Measurements from ENCODE around the gene ADCY6.

The ADCY6 gene

GRCh38 chr12:48774516-48774915 lies 14.4 kb downstream of the ADCY6 start:
- no peak overlapping the region for H3K4me3 ChIP-seq (ENCODE audit: insufficient read depth, low read depth, low read length, poor library complexity, severe bottlenecking)
- H3K9me3 ChIP-seq (ENCODE audit: control insufficient read depth, low read length): no peaks in the 10 kb centered on the region
- H3K27ac ChIP-seq (ENCODE audit: insufficient read depth, low read length, poor library complexity, severe bottlenecking): no peak overlapping the region
- H3K4me1 ChIP-seq (ENCODE audit: control insufficient read depth, insufficient read depth, low read length, poor library complexity, severe bottlenecking): no peaks in the 10 kb centered on the region
- no peaks in the 10 kb centered on the region for H3K27me3 ChIP-seq (replicated peaks; ENCODE audit: control insufficient read depth, insufficient read depth, low read length, poor library complexity, severe bottlenecking)
- no peak for DNase-seq
- H3K36me3 ChIP-seq (ENCODE audit: control insufficient read depth, insufficient read depth, low read length): no peaks in the 10 kb centered on the region

DNA sequence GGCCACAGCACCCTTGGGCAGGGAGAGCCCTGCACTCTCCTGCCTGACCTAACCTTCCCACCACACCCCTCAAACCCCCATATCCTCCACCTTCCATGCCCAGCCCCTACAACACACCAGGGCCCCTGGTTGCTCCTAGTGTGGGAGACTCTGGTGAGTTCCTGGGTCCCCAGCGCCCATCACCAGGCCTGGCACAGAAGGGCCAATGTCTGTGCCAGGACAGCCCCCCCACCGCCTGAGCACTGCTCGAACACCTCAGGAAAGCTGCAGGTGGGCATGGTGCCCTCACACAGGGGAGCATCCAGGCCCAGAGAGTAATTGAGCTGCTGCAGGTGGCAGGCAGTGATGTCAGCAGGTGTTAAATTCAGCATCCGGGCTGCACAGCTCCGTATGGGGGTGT lies 15.2 kb downstream of the ADCY6 start:
- DNase-seq: no peak
- no peaks in the 10 kb centered on the region for H3K36me3 ChIP-seq (ENCODE audit: control insufficient read depth, insufficient read depth, low read length)
- no peak overlapping the region for H3K4me3 ChIP-seq (ENCODE audit: insufficient read depth, low read depth, low read length, poor library complexity, severe bottlenecking)
- H3K27me3 ChIP-seq (replicated peaks; ENCODE audit: control insufficient read depth, insufficient read depth, low read length, poor library complexity, severe bottlenecking): no peaks in the 10 kb centered on the region
- H3K27ac ChIP-seq (ENCODE audit: insufficient read depth, low read length, poor library complexity, severe bottlenecking): no peak overlapping the region
- H3K4me1 ChIP-seq (ENCODE audit: control insufficient read depth, insufficient read depth, low read length, poor library complexity, severe bottlenecking): no peaks in the 10 kb centered on the region
- H3K9me3 ChIP-seq (ENCODE audit: control insufficient read depth, low read length): no peaks in the 10 kb centered on the region

- no peak for DNase-seq
- H3K36me3 ChIP-seq (ENCODE audit: control insufficient read depth, insufficient read depth, low read length): no peaks in the 10 kb centered on the region
- H3K27me3 ChIP-seq (replicated peaks; ENCODE audit: control insufficient read depth, insufficient read depth, low read length, poor library complexity, severe bottlenecking): no peaks in the 10 kb centered on the region
- H3K27ac ChIP-seq (ENCODE audit: insufficient read depth, low read length, poor library complexity, severe bottlenecking): no peak overlapping the region
- H3K4me1 ChIP-seq (ENCODE audit: control insufficient read depth, insufficient read depth, low read length, poor library complexity, severe bottlenecking): no peaks in the 10 kb centered on the region
- H3K4me3 ChIP-seq (ENCODE audit: insufficient read depth, low read depth, low read length, poor library complexity, severe bottlenecking): no peak overlapping the region
- no peaks in the 10 kb centered on the region for H3K9me3 ChIP-seq (ENCODE audit: control insufficient read depth, low read length)
Measured at GRCh38 chr12:48771588-48772112, 17.2 kb downstream of the ADCY6 start.

GRCh38 chr12:48770756-48771155 lies 18.1 kb downstream of the ADCY6 start:
- Histone ChIP-seq H3K36me3 (ENCODE audit: control insufficient read depth, insufficient read depth, low read length) (no peaks in the 10 kb centered on the region), H3K4me1 (ENCODE audit: control insufficient read depth, insufficient read depth, low read length, poor library complexity, severe bottlenecking) (no peaks in the 10 kb centered on the region), H3K4me3 (ENCODE audit: insufficient read depth, low read depth, low read length, poor library complexity, severe bottlenecking) (no peak overlapping the region), H3K27me3 (replicated peaks; ENCODE audit: control insufficient read depth, insufficient read depth, low read length, poor library complexity, severe bottlenecking) (no peaks in the 10 kb centered on the region), H3K27ac (ENCODE audit: insufficient read depth, low read length, poor library complexity, severe bottlenecking) (no peak overlapping the region), H3K9me3 (ENCODE audit: control insufficient read depth, low read length) (no peaks in the 10 kb centered on the region)
- no peak for DNase-seq

DNA sequence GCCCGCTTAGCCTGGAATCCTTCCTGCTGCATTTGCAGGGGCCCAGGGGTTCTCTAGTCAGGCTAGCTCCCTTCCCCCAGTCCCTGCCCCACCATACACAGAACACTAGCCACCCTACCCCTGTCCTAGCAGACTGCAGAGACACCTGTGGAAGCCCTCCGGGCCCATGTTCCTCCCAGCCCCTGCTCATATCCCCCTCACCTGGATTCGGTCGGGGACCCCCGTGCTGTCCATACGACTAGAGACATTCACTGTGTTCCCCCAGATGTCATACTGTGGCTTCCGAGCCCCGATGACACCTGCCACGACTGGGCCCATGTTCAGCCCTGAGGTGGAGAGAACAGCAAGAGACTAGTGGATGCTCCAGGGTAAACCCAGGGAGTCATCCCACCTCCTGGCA lies 20.2 kb downstream of the ADCY6 start:
- no peak overlapping the region for H3K27ac ChIP-seq (ENCODE audit: insufficient read depth, low read length, poor library complexity, severe bottlenecking)
- H3K4me3 ChIP-seq (ENCODE audit: insufficient read depth, low read depth, low read length, poor library complexity, severe bottlenecking): no peak overlapping the region
- no peaks in the 10 kb centered on the region for H3K9me3 ChIP-seq (ENCODE audit: control insufficient read depth, low read length)
- no peaks in the 10 kb centered on the region for H3K27me3 ChIP-seq (replicated peaks; ENCODE audit: control insufficient read depth, insufficient read depth, low read length, poor library complexity, severe bottlenecking)
- H3K4me1 ChIP-seq (ENCODE audit: control insufficient read depth, insufficient read depth, low read length, poor library complexity, severe bottlenecking): no peaks in the 10 kb centered on the region
- DNase-seq: no peak
- H3K36me3 ChIP-seq (ENCODE audit: control insufficient read depth, insufficient read depth, low read length): no peaks in the 10 kb centered on the region

DNA sequence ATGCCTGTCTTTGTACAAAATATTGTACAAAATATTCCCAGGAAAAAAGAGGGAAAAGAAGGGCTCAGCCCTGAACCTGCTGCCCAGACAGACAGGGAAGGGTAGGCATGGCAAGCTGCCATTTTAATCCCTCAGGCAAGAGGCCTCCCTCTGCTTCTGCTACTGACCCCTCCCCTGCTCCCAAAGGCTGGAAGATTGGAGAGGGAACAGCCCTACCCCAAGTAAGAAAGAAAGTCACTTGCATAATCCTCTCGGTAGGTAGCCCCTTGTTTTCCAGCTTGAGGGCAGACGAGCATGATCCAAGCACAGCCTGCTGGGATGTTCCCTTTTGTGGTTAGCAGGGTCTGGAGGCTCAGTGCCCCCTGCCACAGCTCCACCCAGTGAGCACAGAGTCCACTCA lies 20.7 kb downstream of the ADCY6 start:
- H3K27me3 ChIP-seq (replicated peaks; ENCODE audit: control insufficient read depth, insufficient read depth, low read length, poor library complexity, severe bottlenecking): no peaks in the 10 kb centered on the region
- no peak for DNase-seq
- H3K4me1 ChIP-seq (ENCODE audit: control insufficient read depth, insufficient read depth, low read length, poor library complexity, severe bottlenecking): no peaks in the 10 kb centered on the region
- no peaks in the 10 kb centered on the region for H3K9me3 ChIP-seq (ENCODE audit: control insufficient read depth, low read length)
- no peak overlapping the region for H3K4me3 ChIP-seq (ENCODE audit: insufficient read depth, low read depth, low read length, poor library complexity, severe bottlenecking)
- no peak overlapping the region for H3K27ac ChIP-seq (ENCODE audit: insufficient read depth, low read length, poor library complexity, severe bottlenecking)
- no peaks in the 10 kb centered on the region for H3K36me3 ChIP-seq (ENCODE audit: control insufficient read depth, insufficient read depth, low read length)

DNA sequence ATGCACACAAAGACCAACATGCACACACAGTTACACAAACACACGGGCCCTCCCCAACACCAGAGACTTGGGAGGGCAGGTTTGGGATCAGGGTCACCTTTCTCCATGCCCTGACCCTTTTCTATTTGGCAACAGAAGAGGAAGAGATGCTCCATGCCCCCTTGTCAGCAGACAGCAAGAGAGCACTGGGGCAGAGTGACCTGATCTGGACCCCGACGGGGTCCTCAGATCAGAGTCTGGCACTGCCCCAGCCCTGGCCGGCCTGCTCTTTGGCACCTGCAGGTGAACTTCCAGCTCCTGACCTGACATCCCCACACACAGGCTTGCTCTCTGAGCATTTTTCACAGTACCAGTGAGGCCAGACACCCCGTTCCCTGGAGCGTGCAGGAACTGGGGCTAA lies 21.4 kb downstream of the ADCY6 start:
- H3K27ac ChIP-seq (ENCODE audit: insufficient read depth, low read length, poor library complexity, severe bottlenecking): no peak overlapping the region
- H3K36me3 ChIP-seq (ENCODE audit: control insufficient read depth, insufficient read depth, low read length): no peaks in the 10 kb centered on the region
- no peaks in the 10 kb centered on the region for H3K27me3 ChIP-seq (replicated peaks; ENCODE audit: control insufficient read depth, insufficient read depth, low read length, poor library complexity, severe bottlenecking)
- no peaks in the 10 kb centered on the region for H3K4me1 ChIP-seq (ENCODE audit: control insufficient read depth, insufficient read depth, low read length, poor library complexity, severe bottlenecking)
- no peak overlapping the region for H3K4me3 ChIP-seq (ENCODE audit: insufficient read depth, low read depth, low read length, poor library complexity, severe bottlenecking)
- no peaks in the 10 kb centered on the region for H3K9me3 ChIP-seq (ENCODE audit: control insufficient read depth, low read length)
- no peak for DNase-seq

DNA sequence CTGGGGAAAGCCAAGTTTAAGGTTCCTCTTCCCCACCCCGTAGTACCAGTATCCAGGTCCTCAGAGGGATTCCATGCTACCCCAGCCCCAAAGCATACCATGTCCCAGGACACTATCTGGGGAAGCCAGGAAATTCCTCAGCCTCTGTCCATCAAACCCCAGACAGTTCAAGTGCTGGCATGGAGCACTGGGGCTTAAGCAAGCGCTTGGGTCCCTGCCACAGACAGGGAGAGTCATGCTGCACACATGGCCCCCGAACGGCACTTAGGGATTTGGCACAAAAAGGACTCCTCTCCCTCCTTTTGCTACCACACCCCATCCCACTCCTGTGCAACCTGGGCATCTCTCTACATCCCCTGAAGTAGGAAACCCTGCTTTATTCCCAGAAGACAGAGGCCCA lies 21.8 kb downstream of the ADCY6 start:
- Histone ChIP-seq H3K9me3 (ENCODE audit: control insufficient read depth, low read length) (no peaks in the 10 kb centered on the region), H3K4me1 (ENCODE audit: control insufficient read depth, insufficient read depth, low read length, poor library complexity, severe bottlenecking) (no peaks in the 10 kb centered on the region), H3K27me3 (replicated peaks; ENCODE audit: control insufficient read depth, insufficient read depth, low read length, poor library complexity, severe bottlenecking) (no peaks in the 10 kb centered on the region), H3K27ac (ENCODE audit: insufficient read depth, low read length, poor library complexity, severe bottlenecking) (no peak overlapping the region), H3K36me3 (ENCODE audit: control insufficient read depth, insufficient read depth, low read length) (no peaks in the 10 kb centered on the region), H3K4me3 (ENCODE audit: insufficient read depth, low read depth, low read length, poor library complexity, severe bottlenecking) (no peak overlapping the region)
- DNase-seq: no peak

DNA sequence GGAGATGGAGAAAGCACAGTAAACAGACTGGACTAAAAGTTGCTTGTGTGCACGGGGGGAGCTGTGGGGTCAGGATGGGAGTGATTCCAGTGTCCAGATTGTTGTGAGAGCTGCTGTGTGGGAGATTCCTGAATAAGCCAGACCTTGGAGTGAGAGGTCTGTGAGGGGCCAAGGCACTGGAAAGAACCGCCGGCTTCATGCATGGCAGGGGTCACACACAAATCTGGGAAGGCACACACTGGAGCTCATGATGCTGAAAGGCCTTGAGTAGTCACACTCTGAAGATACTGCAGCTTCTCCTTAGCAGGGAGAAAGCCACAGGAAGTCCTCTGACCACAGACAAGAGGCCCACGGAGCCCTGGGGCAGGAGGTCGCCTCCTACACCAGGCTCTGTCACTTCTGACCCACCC lies 23.1 kb downstream of the ADCY6 start:
- no peaks in the 10 kb centered on the region for H3K4me1 ChIP-seq (ENCODE audit: control insufficient read depth, insufficient read depth, low read length, poor library complexity, severe bottlenecking)
- H3K36me3 ChIP-seq (ENCODE audit: control insufficient read depth, insufficient read depth, low read length): no peaks in the 10 kb centered on the region
- H3K27ac ChIP-seq (ENCODE audit: insufficient read depth, low read length, poor library complexity, severe bottlenecking): no peak overlapping the region
- no peak overlapping the region for H3K4me3 ChIP-seq (ENCODE audit: insufficient read depth, low read depth, low read length, poor library complexity, severe bottlenecking)
- no peak for DNase-seq
- H3K9me3 ChIP-seq (ENCODE audit: control insufficient read depth, low read length): no peaks in the 10 kb centered on the region
- H3K27me3 ChIP-seq (replicated peaks; ENCODE audit: control insufficient read depth, insufficient read depth, low read length, poor library complexity, severe bottlenecking): no peaks in the 10 kb centered on the region

GRCh38 chr12:48764521-48764920 lies 24.4 kb downstream of the ADCY6 start:
- Histone ChIP-seq H3K4me3 (ENCODE audit: insufficient read depth, low read depth, low read length, poor library complexity, severe bottlenecking) (no peak overlapping the region), H3K4me1 (ENCODE audit: control insufficient read depth, insufficient read depth, low read length, poor library complexity, severe bottlenecking) (no peaks in the 10 kb centered on the region), H3K36me3 (ENCODE audit: control insufficient read depth, insufficient read depth, low read length) (no peaks in the 10 kb centered on the region), H3K9me3 (ENCODE audit: control insufficient read depth, low read length) (no peaks in the 10 kb centered on the region), H3K27me3 (replicated peaks; ENCODE audit: control insufficient read depth, insufficient read depth, low read length, poor library complexity, severe bottlenecking) (no peaks in the 10 kb centered on the region), H3K27ac (ENCODE audit: insufficient read depth, low read length, poor library complexity, severe bottlenecking) (no peak overlapping the region)
- no peak for DNase-seq

DNA sequence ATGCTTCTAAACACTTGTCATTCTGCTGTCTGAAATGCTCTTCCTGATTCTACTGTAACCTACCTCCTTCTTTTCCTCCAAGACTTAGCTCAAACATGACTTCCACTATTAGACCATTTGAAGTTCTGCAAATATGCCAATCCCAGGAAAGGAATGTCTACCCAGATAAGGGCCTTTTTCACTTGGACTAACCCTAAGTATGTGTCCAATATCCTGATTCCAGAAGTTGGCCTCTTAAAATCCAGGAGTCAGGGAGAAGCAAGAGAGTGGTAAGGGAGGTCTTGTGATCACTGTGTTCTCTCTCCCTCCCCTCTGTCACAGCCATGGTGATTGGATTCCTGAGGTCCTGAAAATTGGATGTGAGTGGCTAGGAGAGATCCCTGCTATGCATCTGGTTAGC lies 30.2 kb downstream of the ADCY6 start:
- Histone ChIP-seq H3K27ac (ENCODE audit: insufficient read depth, low read length, poor library complexity, severe bottlenecking) (no peak overlapping the region), H3K27me3 (replicated peaks; ENCODE audit: control insufficient read depth, insufficient read depth, low read length, poor library complexity, severe bottlenecking) (no peaks in the 10 kb centered on the region), H3K9me3 (ENCODE audit: control insufficient read depth, low read length) (no peaks in the 10 kb centered on the region), H3K36me3 (ENCODE audit: control insufficient read depth, insufficient read depth, low read length) (no peaks in the 10 kb centered on the region), H3K4me3 (ENCODE audit: insufficient read depth, low read depth, low read length, poor library complexity, severe bottlenecking) (no peak overlapping the region), H3K4me1 (ENCODE audit: control insufficient read depth, insufficient read depth, low read length, poor library complexity, severe bottlenecking) (no peaks in the 10 kb centered on the region)
- DNase-seq: no peak
